Right ventricle myocardium inferior (tissue), 1 donor: Measurements from ENCODE around the gene DIPK1A. TPM values are rescaled to one million over a fixed set of nuclear protein-coding genes. Genes with fewer than 3 reads are reported as not detected.
A peak's percentile ranks its signal among the peaks of the same experiment; 100 is the strongest.
"Not testable (repeated sequence)": the region's sequence is repeated elsewhere in the genome, so short reads cannot be mapped to it uniquely, and the experiment has no call there.

ENCODE experiments used
- ATAC-seq: fragments of 200-7000 bp; cut with Tn5 transposase; one replicate; pipeline ENCODE4 v1.9.1; 2020; ENCODE audit warnings: mild to moderate bottlenecking, moderate library complexity
- DNase-seq: peaks from one replicate; pipeline ENCODE4 v3.0.0; 2021; ENCODE audit errors: missing footprints
- intact Hi-C: fragments of 100-400 bp; cut with DNase I; formaldehyde crosslinking; loops from one replicate; pipeline ENCODE4 v1.11.0; 2022
- total RNA-seq: library from RNA; stranded (reverse); fragmentation: NEBNext Ultra II Directional; extraction: Animal tissue kit (Norgen Biotek cat#: 25700); gene quantifications from one replicate; pipeline ENCODE4 v1.2.1, GENCODE V29; 2021
- donor health status: DM: no; HTN: yes; CAD: no; lungs with severe emphysema.

The DIPK1A gene
- total RNA-seq, 1 donor from 2014 or later: 6.7 TPM

- intact Hi-C loops: no loop called here
- DNase-seq (no peak), ATAC-seq (no peak)
These were observed 28.0 kb upstream of the DIPK1A start for GRCh38 chr1:92989253-92989652.

DNA sequence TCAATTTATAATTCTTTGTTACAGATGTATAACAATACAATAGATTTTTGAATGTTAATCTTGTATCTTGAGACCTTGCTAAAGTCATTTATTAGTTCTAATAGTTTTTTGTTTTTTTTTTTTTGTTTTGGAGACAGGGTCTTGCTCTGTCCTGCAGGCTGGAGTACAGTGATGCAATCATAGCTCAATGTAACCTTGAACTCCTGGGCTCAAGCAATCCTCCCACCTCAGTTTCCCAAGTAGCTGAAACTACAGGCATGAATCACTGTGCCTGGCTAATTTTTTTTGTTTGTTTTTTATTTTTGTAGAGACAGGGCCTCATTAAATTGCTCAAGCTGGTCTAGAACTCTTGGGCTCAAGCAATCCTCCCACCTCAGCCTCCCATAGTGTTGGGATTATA lies 26.2 kb upstream of the DIPK1A start:
- DNase-seq (no peak), ATAC-seq (no peak)
- intact Hi-C loops: no loop called here

DNA sequence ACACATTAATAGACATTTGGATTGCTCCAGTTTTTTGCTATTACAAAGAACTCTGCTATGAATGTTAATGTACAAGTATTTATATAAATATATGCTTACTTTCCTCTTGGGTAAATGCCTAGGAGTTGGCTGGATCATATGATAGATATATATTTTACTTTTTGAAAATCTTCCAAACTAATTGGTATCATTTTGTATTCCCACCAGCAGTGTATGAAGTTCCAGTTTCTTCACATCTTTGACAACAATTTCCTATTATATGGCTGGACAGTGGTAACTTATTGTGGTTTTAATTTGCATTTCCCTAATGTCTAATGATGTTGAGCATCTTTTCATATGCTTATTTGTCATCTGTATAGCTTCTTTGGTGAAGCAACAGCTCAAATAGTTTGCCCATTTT lies 23.8 kb upstream of the DIPK1A start:
- ATAC-seq: no peak
- DNase-seq: no peak
- intact Hi-C loops: no loop called here

DNA sequence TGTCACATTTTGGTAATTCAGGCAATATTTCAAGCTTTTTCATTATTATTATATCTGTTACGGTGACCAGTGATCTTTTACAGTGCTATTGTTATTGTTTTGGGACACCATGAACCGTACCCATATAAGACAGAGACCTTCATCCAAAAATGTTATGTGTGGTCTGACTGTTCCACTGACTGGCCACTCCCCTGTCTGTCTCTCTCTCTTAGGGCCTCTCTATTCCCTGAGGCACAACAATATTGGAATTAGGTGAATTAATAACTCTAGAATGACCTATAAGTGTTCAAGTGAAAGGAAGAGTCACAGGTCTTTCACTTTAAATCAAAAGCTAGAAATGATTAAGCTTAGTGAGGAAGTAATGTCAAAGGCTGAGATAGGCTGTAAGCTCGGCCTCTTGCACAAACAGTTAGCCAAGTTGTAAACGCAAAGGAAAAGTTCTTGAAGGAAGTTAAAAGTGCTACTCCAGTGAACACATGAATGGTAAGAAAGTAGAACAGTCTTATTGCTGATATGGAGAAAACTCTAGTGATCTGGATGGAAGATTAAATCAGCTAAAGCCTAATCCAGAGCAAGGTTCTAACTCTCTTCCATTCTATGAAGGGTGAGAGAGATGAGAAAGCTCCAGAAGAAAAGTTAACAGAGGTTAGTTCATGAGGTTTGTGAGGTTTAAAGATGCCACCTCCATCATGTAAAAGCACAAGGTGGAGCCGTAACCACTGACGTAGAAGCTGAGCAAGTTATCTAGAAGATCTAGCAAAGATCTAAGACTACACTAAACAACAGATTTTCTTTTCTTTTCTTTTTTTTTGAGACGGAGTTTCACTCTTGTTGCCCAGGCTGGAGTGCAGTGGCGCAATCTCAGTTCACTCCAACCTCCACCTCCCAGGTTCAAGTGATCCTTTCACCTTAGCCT lies 19.7 kb upstream of the DIPK1A start:
- DNase-seq: no peak
- ATAC-seq: no peak
- intact Hi-C loops: no loop called here

- DNase-seq (no peak), ATAC-seq (no peak)
- intact Hi-C loops: no loop called here
These were observed 14.4 kb upstream of the DIPK1A start for GRCh38 chr1:92975551-92976232.

DNA sequence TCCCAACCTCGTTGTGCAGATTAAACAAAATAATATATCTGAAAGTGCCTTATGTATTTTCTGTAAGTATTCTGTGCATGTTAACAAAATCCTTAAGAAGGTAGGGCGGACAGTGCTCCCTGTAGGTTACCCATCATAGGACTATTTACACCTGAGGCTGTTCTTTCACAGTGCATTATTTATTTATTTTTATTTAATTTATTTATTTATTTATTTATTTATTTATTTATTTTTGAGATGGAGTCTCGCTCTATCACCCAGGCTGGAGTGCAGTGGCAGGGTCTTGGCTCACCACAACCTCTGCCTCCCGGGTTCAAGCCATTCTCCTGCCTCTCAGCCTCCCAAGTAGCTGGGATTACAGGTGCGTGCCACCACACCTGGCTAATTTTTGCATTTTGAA lies 12.8 kb upstream of the DIPK1A start:
- DNase-seq, ATAC-seq, intact Hi-C loops: not testable (repeated sequence)

DNA sequence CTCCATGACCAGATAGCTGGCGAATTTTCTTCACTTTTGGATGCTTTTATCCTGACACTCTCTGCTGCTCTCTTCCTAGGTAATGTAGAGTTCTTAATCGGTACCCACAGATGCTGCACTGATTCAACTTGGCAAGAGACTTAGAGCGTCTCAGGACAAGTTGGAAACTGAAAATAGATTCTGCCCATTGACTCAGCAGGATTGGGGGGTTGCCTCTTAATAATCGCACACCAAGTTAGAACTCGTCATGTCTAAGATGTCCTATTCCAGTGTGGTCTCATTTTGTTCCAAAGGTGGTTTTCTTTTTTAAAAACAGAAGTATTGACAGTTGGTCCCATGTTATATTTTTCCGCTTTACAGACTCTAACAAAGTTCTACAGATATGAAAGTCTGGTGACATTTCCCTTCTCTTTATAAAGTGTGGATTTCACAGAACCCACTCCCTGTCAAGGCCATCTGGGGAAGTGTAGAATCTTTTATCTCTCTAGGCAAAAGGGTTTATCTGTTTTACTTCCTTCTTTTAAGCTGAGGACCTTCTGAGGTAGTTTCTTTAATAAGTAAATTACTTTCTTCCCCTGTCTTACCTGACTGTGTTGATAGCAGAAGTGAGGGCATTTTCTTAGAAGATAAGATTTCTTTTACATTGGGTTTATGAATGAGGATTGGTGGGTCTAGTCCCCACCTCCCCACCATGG lies 12.1 kb upstream of the DIPK1A start:
- DNase-seq (no peak), ATAC-seq (no peak)
- intact Hi-C loops: no loop called here

GRCh38 chr1:92972409-92973129 lies 11.3 kb upstream of the DIPK1A start:
- intact Hi-C loops: no loop called here
- ATAC-seq: no peak
- no peak for DNase-seq

DNA sequence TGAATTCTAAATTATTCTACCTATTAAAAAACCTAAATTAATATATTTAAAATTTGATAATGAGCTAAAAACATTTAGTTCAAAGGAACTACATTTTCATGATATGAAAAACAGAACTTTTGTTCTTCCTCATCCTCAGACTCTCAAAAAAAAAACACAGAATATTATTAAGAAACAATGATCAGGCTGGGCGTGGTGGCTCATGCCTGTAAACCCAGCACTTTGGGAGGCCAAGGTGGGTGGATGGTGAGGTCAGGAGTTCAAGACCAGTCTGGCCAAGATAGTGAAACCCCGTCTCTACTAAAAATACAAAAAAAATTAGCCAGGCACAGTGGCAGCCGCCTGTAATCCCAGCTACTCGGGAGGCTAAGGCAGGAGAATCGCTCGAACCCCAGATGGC lies 10.7 kb upstream of the DIPK1A start:
- intact Hi-C loops, DNase-seq, ATAC-seq: not testable (repeated sequence)

DNA sequence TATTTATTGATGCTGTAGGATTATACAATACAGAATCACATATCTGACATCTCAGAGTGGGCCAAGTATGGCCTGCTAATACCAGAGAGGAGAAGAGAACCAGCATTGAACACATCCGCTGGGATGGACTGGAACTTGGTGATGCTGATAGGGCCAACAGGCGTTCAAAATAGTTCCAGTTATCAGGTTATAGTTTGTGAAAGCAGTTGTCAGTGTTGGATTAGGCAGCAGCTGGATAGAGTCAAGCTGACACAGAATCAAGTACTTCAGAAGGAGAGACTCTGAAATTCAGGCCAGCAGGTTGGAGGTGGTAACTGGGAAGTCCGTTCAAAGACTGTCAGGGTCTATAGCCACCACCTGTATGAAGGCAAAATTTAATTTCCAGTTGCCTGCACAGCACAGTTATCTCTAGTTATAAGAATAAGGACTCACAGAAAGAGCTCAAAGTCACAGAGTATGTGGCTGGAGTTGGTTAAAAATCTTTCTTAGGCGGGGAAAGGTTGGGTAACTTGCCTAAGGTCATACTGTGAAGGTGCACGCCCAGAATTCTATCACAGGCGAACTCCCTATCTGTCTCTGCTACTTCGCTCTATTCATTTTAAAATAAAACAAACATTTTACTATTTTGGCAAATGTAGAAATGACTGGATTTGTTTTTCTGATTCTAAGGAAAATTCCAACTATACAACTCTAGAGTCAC lies 9.9 kb upstream of the DIPK1A start:
- DNase-seq (no peak), ATAC-seq (peak; percentile 63)
- intact Hi-C loops: no loop called here

DNA sequence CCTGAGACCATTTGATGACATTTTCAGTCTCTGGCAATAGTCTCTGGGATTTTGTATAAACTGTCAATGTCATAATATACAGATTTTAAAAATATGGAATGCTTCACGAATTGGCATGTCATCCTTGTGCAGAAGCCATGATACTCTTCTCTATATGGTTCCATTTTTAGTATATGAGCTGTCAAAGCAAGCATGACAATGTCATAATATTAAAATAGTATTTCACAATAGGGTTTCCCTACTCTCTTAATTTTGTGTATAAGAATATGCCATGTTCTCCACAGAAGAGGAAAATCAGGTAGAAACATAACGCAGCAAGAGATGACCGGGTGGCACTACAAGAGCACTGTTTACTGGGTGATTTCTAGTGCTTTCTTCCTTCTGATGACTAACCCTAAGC lies 8.3 kb upstream of the DIPK1A start:
- DNase-seq (no peak), ATAC-seq (no peak)
- intact Hi-C loops: loop anchor here (10.0 kb wide), 1 partner anchor 115 kb away; no protein-coding TSS in a partner anchor

- intact Hi-C loops: loop anchor here (10.0 kb wide), 1 partner anchor 114 kb away; no protein-coding TSS in a partner anchor
- ATAC-seq (no peak), DNase-seq (no peak)
These were observed 7.1 kb upstream of the DIPK1A start for GRCh38 chr1:92968138-92969032.

DNA sequence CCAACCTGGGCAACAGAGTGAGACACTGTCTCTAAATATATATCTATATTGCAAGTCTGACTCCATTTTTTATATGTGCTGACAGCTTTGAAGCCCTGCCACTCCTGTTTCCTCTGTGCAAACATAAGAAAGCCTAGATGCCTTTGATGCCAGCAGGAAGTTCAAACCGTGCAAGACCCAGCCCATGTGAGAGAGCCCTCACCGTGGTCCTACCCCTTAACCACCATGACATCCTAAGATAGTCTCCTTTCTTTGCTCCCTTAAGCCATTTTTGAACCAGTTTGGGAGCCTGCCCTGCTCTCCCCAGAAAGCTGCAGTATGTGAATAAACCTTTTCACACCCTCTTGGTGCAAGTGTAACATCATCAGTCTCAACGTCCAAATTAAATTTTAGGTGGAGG lies 3.7 kb upstream of the DIPK1A start:
- intact Hi-C loops: loop anchor here (10.0 kb wide), 1 partner anchor 110 kb away; no protein-coding TSS in a partner anchor
- DNase-seq: no peak

DNA sequence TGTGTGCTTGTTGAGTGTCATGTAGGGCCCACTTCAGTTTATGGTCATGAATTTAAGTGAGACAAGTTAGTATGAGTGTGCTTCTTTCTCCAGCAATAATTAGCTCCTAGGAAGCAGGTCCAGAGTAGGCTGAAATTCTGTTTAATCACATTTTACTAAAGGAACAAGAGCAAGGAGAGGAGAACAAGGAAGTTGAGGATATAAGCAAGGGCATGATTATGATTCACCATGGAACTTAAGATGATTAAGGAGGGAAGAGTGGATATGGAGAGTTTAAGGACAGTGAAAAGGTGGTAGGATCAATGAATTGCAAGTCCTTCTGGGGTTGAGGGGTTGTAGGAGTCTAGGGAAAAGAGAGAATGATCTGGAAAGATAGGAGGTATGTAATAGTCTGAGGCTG lies 3.1 kb upstream of the DIPK1A start:
- no peak for DNase-seq
- intact Hi-C loops: loop anchor here (10.0 kb wide), 1 partner anchor 110 kb away; no protein-coding TSS in a partner anchor
- ATAC-seq: no peak

More for the DNA sequence above, 3.7 kb upstream of the DIPK1A start:
- no peak for ATAC-seq

- peak; percentile 44 for ATAC-seq
- no peak for DNase-seq
- intact Hi-C loops: loop anchor here (2.0 to 10.0 kb wide), 2 partner anchors 31 to 107 kb away; no protein-coding TSS in a partner anchor
These were observed 862 bp upstream of the DIPK1A start for GRCh38 chr1:92961896-92962752.
